Vagina (tissue), 2 donors: Measurements from ENCODE around the gene MAP1B.

Experiments used
- POLR2A ChIP-seq, 2 donors: fragments of 450-650 bp; IDR thresholded peaks; one replicate each; pipeline ENCODE4 v1.6.1; 2017; ENCODE audit warnings: antibody characterized with exemption in 2 of 2, mild to moderate bottlenecking in 2 of 2, moderate library complexity in 2 of 2
- POLR2AphosphoS5 ChIP-seq, 2 donors: sonication (generic); formaldehyde crosslinking; IDR thresholded peaks; one replicate each; pipeline ENCODE4 v1.9.0; 2017; ENCODE audit warnings: antibody characterized with exemption in 2 of 2, mild to moderate bottlenecking in 2 of 2, low read depth in 1 of 2; ENCODE audit not compliant: insufficient read depth in 1 of 2
- TF ChIP-seq, protein P1 (sequence below), 3 experiments: fragments of 450-650 bp in 2 of 3; fragments of 200-600 bp in 1 of 3; sonication (generic) in 1 of 3; IDR thresholded peaks; one replicate each; pipeline ENCODE4 v1.5.1; 2017 to 2019; ENCODE audit warnings: antibody characterized with exemption in 3 of 3, mild to moderate bottlenecking in 2 of 3, moderate library complexity in 2 of 3

DNA sequence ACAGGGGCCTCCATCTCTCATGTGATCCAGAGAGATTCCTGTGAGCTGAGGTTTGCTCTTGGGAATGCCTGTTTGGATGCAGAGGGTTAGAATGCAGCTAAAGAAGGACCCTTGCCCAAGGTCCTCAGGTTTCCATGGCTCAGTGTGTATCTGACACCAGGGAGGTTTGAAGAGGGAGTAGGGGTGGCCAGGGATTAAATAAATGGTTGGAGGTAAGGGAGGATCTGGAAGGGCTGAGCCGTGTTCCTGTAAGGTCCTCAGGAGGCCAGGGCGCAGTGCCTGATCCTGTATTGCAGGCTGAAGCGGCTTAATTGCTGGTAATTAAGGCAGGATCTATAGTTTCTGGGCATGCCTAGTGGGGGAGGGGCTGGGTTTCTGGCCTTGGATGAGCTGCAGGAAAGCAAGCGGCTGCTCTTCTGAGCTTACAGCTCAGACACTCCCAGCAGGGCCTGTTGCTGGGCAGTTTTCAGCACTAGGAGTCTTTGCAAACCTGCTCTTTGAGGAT is 41.5 kb upstream of the MAP1B start:
- no peak for TF ChIP-seq POLR2A (IDR thresholded peaks at IDR 0.05)
- TF ChIP-seq, protein P1, sequence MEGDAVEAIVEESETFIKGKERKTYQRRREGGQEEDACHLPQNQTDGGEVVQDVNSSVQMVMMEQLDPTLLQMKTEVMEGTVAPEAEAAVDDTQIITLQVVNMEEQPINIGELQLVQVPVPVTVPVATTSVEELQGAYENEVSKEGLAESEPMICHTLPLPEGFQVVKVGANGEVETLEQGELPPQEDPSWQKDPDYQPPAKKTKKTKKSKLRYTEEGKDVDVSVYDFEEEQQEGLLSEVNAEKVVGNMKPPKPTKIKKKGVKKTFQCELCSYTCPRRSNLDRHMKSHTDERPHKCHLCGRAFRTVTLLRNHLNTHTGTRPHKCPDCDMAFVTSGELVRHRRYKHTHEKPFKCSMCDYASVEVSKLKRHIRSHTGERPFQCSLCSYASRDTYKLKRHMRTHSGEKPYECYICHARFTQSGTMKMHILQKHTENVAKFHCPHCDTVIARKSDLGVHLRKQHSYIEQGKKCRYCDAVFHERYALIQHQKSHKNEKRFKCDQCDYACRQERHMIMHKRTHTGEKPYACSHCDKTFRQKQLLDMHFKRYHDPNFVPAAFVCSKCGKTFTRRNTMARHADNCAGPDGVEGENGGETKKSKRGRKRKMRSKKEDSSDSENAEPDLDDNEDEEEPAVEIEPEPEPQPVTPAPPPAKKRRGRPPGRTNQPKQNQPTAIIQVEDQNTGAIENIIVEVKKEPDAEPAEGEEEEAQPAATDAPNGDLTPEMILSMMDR (IDR thresholded peaks at IDR 0.05) = no peak
- TF ChIP-seq POLR2AphosphoS5 (IDR thresholded peaks at IDR 0.05; ENCODE audit: insufficient read depth in 1 of 2, low read depth in 1 of 2) = no peak
